Measurements from ENCODE around the gene TPD52L2. TPM values are rescaled to one million over a fixed set of nuclear protein-coding genes. Genes with fewer than 3 reads are reported as not detected.
A peak's percentile ranks its signal among the peaks of the same experiment; 100 is the strongest.

The TPD52L2 gene
- total RNA-seq, 2 experiments from 2014 or later, result 15.1 to 15.3 TPM

GRCh38 chr20:63828545-63828944 is 36.5 kb upstream of the TPD52L2 start:
- Mint-ChIP-seq H3K4me1 (ENCODE audit: low read depth) (peaks cover 10% of the 10 kb centered on the region), H3K27me3 (peaks cover 53% of the 10 kb centered on the region), H3K36me3 (ENCODE audit: low read depth) (no peaks in the 10 kb centered on the region), H3K4me3 (no peak overlapping the region), H3K9me3 (no peaks in the 10 kb centered on the region), H3K27ac (no peak overlapping the region)
- ChIA-PET CTCF (no interaction called here), POLR2A (no interaction called here)
- intact Hi-C loops (cut with DNase I, micrococcal nuclease), result no loop called here
- ATAC-seq (ENCODE audit: poor library complexity) (no peak), DNase-seq (no peak)
- Histone ChIP-seq H3K36me3 (ENCODE audit: insufficient read depth, low read length) (no peaks in the 10 kb centered on the region), H3K27me3 (ENCODE audit: control insufficient read depth in 1 of 2, insufficient read depth in 2 of 2, low read length in 2 of 2) (peaks cover 41 to 42% of the 10 kb centered on the region in 2 experiments), H3K4me1 (ENCODE audit: insufficient read depth, low read length) (peaks cover 15% of the 10 kb centered on the region), H3K4me3 (ENCODE audit: low read length) (no peak overlapping the region), H3K27ac (ENCODE audit: low read depth in 1 of 2, low read length in 2 of 2) (no peak overlapping the region), H3K9me3 (ENCODE audit: control insufficient read depth in 1 of 2, insufficient read depth in 1 of 2, low read length in 2 of 2) (no peaks in the 10 kb centered on the region)
- no peak for TF ChIP-seq CTCF (IDR thresholded peaks at IDR 0.05)

- H3K4me3 ChIP-seq (ENCODE audit: low read length), result no peak overlapping the region
- H3K27ac Mint-ChIP-seq, result no peak overlapping the region
- intact Hi-C loops (cut with DNase I, micrococcal nuclease), result no loop called here
Measured at GRCh38 chr20:63828951-63829350, 36.1 kb upstream of the TPD52L2 start.

GRCh38 chr20:63829603-63829944 is 35.5 kb upstream of the TPD52L2 start:
- DNase-seq (peak in 1 of 14 experiments; percentile 27), ATAC-seq (ENCODE audit: poor library complexity) (peak; percentile 41)
- H3K36me3 ChIP-seq (ENCODE audit: insufficient read depth, low read length), result no peaks in the 10 kb centered on the region
- peak overlapping the region; percentile 37 for H3K4me3 ChIP-seq (ENCODE audit: low read length)
- no peak for TF ChIP-seq CTCF (IDR thresholded peaks at IDR 0.05)
- H3K4me1 ChIP-seq (ENCODE audit: insufficient read depth, low read length), result peaks cover 15% of the 10 kb centered on the region
- Mint-ChIP-seq H3K27me3 (peaks cover 56% of the 10 kb centered on the region), H3K9me3 (no peaks in the 10 kb centered on the region), H3K4me1 (ENCODE audit: low read depth) (peaks cover 10% of the 10 kb centered on the region), H3K4me3 (peak overlapping the region; percentile 90), H3K36me3 (ENCODE audit: low read depth) (no peaks in the 10 kb centered on the region), H3K27ac (no peak overlapping the region)
- no peak overlapping the region for H3K27ac ChIP-seq (ENCODE audit: low read depth in 1 of 2, low read length in 2 of 2)
- H3K27me3 ChIP-seq (ENCODE audit: control insufficient read depth in 1 of 2, insufficient read depth in 2 of 2, low read length in 2 of 2), result peaks cover 41 to 42% of the 10 kb centered on the region in 2 experiments
- intact Hi-C loops (cut with DNase I, micrococcal nuclease), result no loop called here
- POLR2A ChIA-PET, result no interaction called here
- no peaks in the 10 kb centered on the region for H3K9me3 ChIP-seq (ENCODE audit: control insufficient read depth in 1 of 2, insufficient read depth in 1 of 2, low read length in 2 of 2)
- CTCF ChIA-PET, result no interaction called here

More at GRCh38 chr20:63828951-63829350, 36.1 kb upstream of the TPD52L2 start:
- CTCF ChIA-PET, result no interaction called here
- Histone ChIP-seq H3K4me1 (ENCODE audit: insufficient read depth, low read length) (peaks cover 15% of the 10 kb centered on the region), H3K27ac (ENCODE audit: low read depth in 1 of 2, low read length in 2 of 2) (no peak overlapping the region), H3K36me3 (ENCODE audit: insufficient read depth, low read length) (no peaks in the 10 kb centered on the region), H3K27me3 (ENCODE audit: control insufficient read depth in 1 of 2, insufficient read depth in 2 of 2, low read length in 2 of 2) (peaks cover 41 to 42% of the 10 kb centered on the region in 2 experiments), H3K9me3 (ENCODE audit: control insufficient read depth in 1 of 2, insufficient read depth in 1 of 2, low read length in 2 of 2) (no peaks in the 10 kb centered on the region)
- POLR2A ChIA-PET, result no interaction called here
- Mint-ChIP-seq H3K4me1 (ENCODE audit: low read depth) (peaks cover 10% of the 10 kb centered on the region), H3K4me3 (no peak overlapping the region), H3K27me3 (peaks cover 56% of the 10 kb centered on the region), H3K36me3 (ENCODE audit: low read depth) (no peaks in the 10 kb centered on the region), H3K9me3 (no peaks in the 10 kb centered on the region)
- no peak for DNase-seq
- ATAC-seq (ENCODE audit: poor library complexity), result no peak
- no peak for TF ChIP-seq CTCF (IDR thresholded peaks at IDR 0.05)
